HG02885 (cell line): ENCODE measurements around the gene SCTR.
A peak's percentile ranks its signal among the peaks of the same experiment; 100 is the strongest.
"Not testable (repeated sequence)": the region's sequence is repeated elsewhere in the genome, so short reads cannot be mapped to it uniquely, and the experiment has no call there.

ENCODE experiments used
- ATAC-seq: cut with Tn5 transposase; IDR thresholded peaks from one replicate; pipeline ENCODE4 v1.9.1; 2021; ENCODE audit warnings: mild to moderate bottlenecking; ENCODE audit not compliant: unreplicated experiment, poor library complexity

SCTR gene

GRCh38 chr2:119421304-119421703 is 103.0 kb downstream of the SCTR start:
- ATAC-seq = no peak

GRCh38 chr2:119419803-119420508 is 104.3 kb downstream of the SCTR start:
- ATAC-seq = no peak

- ATAC-seq = no peak
Measured at GRCh38 chr2:119419065-119419464, 105.2 kb downstream of the SCTR start.

GRCh38 chr2:119417908-119418307 is 106.4 kb downstream of the SCTR start:
- no peak for ATAC-seq

- no peak for ATAC-seq
Measured at GRCh38 chr2:119416299-119416923, 107.9 kb downstream of the SCTR start.

- ATAC-seq = no peak
Measured at GRCh38 chr2:119415630-119416029, 108.7 kb downstream of the SCTR start.

- no peak for ATAC-seq
Measured at GRCh38 chr2:119414894-119415293, 109.4 kb downstream of the SCTR start.

- ATAC-seq = no peak
Measured at GRCh38 chr2:119409506-119409905, 114.8 kb downstream of the SCTR start.

GRCh38 chr2:119408221-119408619 is 116.1 kb downstream of the SCTR start:
- ATAC-seq = no peak

GRCh38 chr2:119407430-119408220 is 116.7 kb downstream of the SCTR start:
- peak; percentile 55 for ATAC-seq

GRCh38 chr2:119405151-119405550 is 119.1 kb downstream of the SCTR start:
- no peak for ATAC-seq

GRCh38 chr2:119403618-119404017 is 120.7 kb downstream of the SCTR start:
- ATAC-seq = not testable (repeated sequence)

- ATAC-seq = no peak
Measured at GRCh38 chr2:119402645-119403560, 121.4 kb downstream of the SCTR start.

GRCh38 chr2:119402106-119402505 is 122.2 kb downstream of the SCTR start:
- ATAC-seq = no peak

- ATAC-seq = no peak
Measured at GRCh38 chr2:119397196-119397595, 127.1 kb downstream of the SCTR start.

GRCh38 chr2:119393971-119394748 is 130.1 kb downstream of the SCTR start:
- no peak for ATAC-seq
